Measurements from ENCODE around the gene FARP1.

FARP1 gene

DNA sequence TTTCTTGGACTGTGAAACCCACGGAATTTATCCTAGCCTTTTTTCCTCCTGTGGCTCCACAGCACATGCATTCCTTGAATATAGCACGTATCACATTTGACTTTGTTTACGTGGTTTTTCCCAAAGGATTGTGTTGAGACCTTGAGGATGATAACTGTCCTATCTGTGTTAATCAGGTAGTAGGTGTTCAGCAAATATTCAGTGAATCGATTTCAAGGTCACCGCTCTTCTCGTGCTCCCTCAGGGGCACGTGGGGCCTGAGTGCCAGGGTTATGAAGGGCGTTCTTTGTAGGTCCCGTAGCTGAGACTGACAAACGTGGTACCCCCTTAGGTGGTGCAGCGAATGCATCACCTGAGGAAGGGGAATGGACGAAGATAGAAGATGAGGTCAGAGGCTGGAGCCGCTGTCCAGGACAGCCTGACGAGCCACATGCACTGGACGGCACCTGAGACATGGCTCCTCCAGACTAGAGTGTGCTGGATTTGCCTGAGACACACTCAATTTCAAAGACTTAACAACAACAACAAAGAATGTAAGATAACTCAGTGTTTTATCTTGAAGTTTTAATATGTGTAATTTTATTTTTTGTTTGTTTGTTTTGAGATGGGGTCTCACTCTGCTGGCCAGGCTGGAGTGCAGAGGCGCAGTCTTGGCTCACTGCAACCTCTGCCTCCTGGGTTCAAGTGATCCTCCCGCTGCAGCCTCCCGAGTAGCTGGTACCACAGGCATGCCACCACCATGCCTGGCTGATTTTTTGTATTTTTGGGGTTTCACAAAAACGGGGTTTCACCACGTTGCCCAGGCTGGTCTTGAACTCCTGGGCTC is 165.4 kb downstream of the FARP1 start:
- no peak for DNase-seq (ENCODE audit: low spot score)

- no peak for DNase-seq (ENCODE audit: low spot score)
These were observed 166.9 kb downstream of the FARP1 start for GRCh38 chr13:98309569-98310335.

GRCh38 chr13:98310485-98311199 is 167.7 kb downstream of the FARP1 start:
- no peak for DNase-seq (ENCODE audit: low spot score)

DNA sequence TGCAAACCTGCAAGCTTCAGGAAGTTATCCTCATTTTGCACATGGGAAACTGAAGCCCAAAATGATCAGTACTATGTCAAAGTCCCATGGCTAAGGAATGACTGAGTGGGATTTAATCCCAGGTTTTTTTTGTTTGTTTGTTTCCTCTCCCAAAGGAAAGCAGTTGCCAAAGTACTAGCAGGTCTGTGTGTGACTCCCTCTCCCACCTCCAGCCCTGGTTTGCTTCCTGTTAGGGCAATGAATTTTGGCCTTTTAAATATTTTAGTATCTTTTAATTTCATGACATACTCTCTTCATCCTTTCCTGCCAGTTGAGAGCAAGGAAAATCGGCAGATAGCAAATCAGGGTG is 168.3 kb downstream of the FARP1 start:
- DNase-seq (ENCODE audit: low spot score) = no peak

DNA sequence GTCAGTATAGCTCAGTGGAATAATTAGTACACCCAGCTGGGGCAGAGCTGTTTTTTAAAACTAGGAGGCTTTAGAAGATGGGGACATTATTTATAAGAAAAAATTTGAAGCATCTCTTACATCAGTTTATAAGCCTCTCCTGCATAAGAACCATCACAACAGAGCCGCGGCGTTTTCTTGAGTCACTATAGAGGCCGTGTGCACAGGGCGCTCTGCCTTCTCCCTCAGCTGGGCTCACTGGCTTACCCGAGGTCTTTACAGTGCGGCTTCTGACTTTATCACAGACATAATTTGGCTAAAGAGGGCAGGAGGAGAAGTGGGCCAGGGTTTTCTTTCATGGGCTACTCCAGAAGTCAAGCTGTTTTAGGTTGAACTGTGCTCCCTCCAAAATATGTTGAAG is 169.7 kb downstream of the FARP1 start:
- DNase-seq (ENCODE audit: low spot score) = no peak

- DNase-seq (ENCODE audit: low spot score) = no peak
These were observed 170.4 kb downstream of the FARP1 start for GRCh38 chr13:98313023-98313921.

- DNase-seq (ENCODE audit: low spot score) = no peak
These were observed 171.0 kb downstream of the FARP1 start for GRCh38 chr13:98313922-98314292.

DNA sequence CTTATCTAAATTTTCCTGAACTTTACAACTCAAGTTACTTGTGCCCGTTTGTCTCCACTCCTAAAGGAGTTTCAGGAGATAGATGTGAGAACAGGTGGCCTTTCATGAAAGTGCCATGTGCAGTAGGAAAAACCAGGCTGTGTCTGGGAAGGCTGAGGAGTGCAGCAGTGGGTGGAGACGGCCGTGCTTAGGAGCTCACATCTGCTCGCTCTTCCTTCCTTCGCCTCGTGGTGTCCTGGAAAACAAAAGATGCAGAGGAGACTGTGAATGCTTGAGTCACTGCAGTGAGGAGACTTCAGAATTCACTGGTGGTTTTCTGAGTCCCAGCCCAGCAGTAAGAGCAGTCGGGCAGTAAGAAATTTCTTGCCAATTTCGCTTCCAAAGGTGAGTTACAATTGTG is 172.6 kb downstream of the FARP1 start:
- DNase-seq (ENCODE audit: low spot score) = no peak

GRCh38 chr13:98315902-98316301 is 173.0 kb downstream of the FARP1 start:
- DNase-seq (ENCODE audit: low spot score) = no peak

DNA sequence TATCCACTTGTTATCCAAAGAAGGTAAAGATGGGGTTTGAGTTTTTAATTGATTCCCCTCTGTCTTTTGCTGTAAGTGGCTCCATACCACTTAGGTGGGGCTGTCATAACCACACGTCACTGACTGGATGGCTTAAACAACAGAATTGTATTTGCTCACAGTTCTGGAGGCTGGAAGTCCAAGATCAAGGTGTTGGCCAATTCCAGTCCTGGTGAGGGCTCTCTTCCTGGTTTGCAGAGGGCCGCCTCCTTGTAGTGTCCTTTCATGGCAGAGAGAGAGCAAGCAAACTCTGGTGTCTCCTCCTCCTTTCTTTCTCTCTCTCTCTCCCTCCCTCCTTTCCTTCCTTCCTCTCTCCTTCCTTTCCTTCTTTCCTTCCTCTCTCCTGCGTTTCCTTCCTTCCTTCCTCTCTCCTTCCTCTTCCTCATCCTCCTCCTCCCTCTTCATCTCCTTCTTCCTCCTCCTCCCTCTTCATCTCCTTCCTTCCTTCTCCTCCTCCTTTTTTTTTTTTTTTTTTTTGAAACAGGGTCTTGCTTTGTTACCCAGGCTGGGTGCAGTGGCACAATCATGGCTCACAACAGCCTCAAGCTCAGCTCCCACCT is 174.8 kb downstream of the FARP1 start:
- DNase-seq (ENCODE audit: low spot score) = no peak

DNA sequence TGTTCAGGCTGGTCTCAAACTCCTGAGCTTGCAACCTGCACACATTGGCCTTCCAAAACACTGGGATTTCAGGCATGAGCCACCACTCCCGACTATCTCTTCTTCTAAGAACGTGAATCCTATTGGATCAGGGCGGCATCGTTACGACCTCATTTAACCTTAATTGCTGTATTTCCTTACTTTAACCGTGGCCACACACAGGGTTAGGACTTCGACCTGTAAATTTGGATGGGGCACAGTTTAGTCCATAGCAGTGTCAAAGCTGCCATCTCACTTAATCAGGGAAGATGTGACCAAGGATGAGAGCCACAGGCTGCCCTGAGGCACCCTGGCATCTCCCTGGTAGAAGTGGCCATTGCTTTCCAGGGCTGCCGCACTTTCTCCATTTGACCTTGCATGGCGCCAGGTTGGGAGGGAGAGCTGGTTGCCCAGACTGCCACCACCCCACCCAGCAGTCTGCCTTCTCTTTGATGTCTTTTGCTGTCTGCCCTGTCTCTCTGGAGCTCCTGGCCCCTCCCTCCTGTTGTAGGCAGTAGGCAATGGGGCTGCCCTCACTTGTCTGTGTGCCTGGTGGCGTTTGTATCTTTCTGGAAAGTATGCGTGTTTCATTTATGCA is 175.5 kb downstream of the FARP1 start:
- no peak for DNase-seq (ENCODE audit: low spot score)

DNA sequence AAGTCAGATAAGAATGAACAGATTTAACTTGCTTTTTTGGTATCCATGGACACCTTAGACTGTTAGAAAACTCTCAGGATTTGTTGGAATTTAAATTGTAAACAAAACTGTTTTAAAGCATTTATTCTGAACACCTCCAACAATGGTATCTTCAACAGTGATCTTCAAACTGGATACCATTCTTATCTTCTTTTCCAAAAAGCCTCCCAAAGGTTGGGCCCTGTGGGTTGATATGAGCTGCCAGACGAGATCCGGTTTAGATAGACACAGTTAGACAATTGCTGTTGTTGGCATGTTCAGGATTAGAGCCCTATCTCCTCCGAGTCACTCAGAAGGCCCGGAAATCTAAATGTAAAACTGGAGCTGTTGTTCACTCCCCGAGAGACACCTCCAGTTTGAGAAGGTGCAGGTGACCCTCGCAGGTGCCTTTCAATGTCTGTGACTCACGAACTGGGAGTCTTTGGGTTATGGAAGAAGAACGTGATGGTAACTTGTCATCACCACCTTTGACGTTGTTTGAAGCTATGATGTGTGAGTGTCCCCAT is 177.7 kb downstream of the FARP1 start:
- no peak for DNase-seq (ENCODE audit: low spot score)

GRCh38 chr13:98321395-98321794 is 178.5 kb downstream of the FARP1 start:
- DNase-seq (ENCODE audit: low spot score) = no peak

DNA sequence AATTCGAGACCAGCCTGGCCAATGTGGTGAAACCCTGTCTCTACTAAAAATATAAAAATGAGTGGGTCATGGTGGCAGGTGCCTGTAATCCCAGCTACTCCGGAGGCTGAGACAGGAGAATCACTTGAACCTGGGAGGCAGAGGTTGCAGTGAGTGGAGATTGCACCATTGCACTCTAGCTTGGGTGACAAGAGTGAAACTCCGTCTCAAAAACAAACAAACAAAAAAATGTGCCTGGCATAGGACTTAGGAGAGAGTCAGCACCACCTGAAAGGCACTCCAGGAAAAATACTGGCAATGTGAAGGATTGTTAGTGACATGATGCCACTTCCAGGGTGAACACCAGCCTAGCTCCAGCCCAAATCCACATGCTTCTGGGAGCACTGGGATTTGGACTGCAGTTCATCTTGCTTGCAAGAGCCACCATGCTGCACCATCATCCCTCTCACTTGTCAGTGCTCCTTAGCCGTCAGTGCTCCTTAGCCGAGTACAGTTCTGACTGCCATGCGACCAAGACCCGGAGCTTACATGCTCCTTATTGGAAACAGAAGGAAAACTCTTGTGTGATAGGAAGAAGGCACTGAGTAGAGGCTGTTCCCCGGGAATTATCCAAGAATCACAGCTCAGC is 179.3 kb downstream of the FARP1 start:
- DNase-seq (ENCODE audit: low spot score) = no peak

GRCh38 chr13:98324105-98324504 is 181.2 kb downstream of the FARP1 start:
- DNase-seq (ENCODE audit: low spot score) = no peak

DNA sequence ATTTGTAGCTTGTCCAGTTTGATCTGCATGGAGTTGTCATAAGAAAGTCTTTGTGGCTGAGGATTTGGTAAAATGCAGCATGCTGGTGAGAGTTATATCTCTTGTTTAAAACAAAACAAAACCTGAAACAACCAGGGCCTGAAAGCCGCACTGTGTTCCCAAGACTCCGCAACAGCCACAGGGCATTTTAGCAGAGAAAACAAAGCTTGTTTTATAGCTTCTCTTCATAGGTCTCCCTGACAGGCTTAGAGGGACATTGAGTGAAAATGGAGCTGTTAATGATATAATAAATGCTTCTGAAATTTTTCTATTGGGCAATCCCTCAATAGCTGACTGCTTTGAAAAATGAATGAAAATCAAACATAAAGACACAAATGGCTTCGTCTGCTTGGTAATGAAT is 182.8 kb downstream of the FARP1 start:
- no peak for DNase-seq (ENCODE audit: low spot score)

DNA sequence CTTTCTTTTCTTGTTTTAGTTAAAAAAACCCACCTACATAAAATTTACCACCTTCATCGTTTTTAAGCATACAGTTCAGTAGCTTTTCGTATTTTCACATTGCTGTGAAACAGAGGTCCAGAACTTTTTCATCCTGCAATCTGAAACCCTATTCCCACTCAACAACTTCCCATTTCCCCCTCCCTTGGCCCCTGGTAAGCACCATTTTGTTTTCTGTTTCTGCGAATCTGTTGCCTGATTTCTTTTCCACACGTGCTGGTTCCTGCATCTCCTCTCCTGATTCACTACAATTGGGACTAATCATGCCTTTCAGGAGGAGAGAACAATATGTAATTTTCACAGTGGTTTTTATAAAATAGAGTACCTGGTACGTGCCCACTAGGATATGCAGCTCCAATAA is 183.4 kb downstream of the FARP1 start:
- DNase-seq (ENCODE audit: low spot score) = no peak

GRCh38 chr13:98327371-98328270 is 184.7 kb downstream of the FARP1 start:
- DNase-seq (ENCODE audit: low spot score) = no peak

- no peak for DNase-seq (ENCODE audit: low spot score)
These were observed 185.6 kb downstream of the FARP1 start for GRCh38 chr13:98328511-98328910.
